HL-60 (cell line): Measurements from ENCODE around the gene MUL1.

Experiments used
- CTCF ChIP-seq: IDR thresholded peaks from one replicate; pipeline ENCODE4 v1.5.1; 2011; ENCODE audit warnings: low read length, control low read depth, inconsistent platforms; ENCODE audit not compliant: insufficient read depth
- GABPA ChIP-seq: IDR thresholded peaks from 2 replicates; pipeline ENCODE4 v1.6.1; 2012; ENCODE audit warnings: low read depth
- REST ChIP-seq: IDR thresholded peaks from 2 replicates; pipeline ENCODE4 v1.6.1; 2012; ENCODE audit warnings: low read depth; ENCODE audit not compliant: insufficient replicate concordance

- no peak for TF ChIP-seq REST
- no peak for TF ChIP-seq CTCF
- no peak for TF ChIP-seq GABPA
Measured at GRCh38 chr1:20454004-20454403, 53.9 kb downstream of the MUL1 start.
